Right atrium auricular region (tissue), 2 donors: ENCODE measurements around the gene MMAB. TPM values are rescaled to one million over a fixed set of nuclear protein-coding genes. Genes with fewer than 3 reads are reported as not detected.
A peak's percentile ranks its signal among the peaks of the same experiment; 100 is the strongest.

ENCODE experiments used
- DNase-seq: peaks from one replicate; pipeline ENCODE4 v3.0.0-alpha.2; 2019; ENCODE audit warnings: low spot score
- H3K27ac ChIP-seq, 2 donors: fragments of 200-600 bp; sonication (generic); 1 replicate in 1 of 2; 2 replicates in 1 of 2; pipeline ENCODE4 v1.5.1; 2016 to 2019
- H3K27me3 ChIP-seq, 2 donors: fragments of 200-600 bp; sonication (generic); one replicate each; pipeline versions ENCODE4 v1.5.1 to v1.6.0; 2017 to 2019
- H3K36me3 ChIP-seq: fragments of 200-600 bp; sonication (generic); one replicate; pipeline ENCODE4 v1.5.1; 2016
- H3K4me1 ChIP-seq, 2 donors: fragments of 200-600 bp; sonication (generic); one replicate each; pipeline versions ENCODE4 v1.5.1 to v1.6.0; 2017 to 2019
- H3K4me3 ChIP-seq, 2 donors: fragments of 200-600 bp; sonication (generic); 1 replicate in 1 of 2; 2 replicates in 1 of 2; pipeline ENCODE4 v1.5.1; 2017 to 2019; ENCODE audit warnings: mild to moderate bottlenecking in 1 of 2, moderate library complexity in 1 of 2
- H3K9me3 ChIP-seq, 2 donors: fragments of 200-600 bp; sonication (generic); one replicate each; pipeline ENCODE4 v1.5.1; 2019
- total RNA-seq, 2 donors: library from RNA; depleted of rRNA; stranded (reverse); fragments of >200 nt; gene quantifications; one replicate each; pipeline ENCODE4 v1.1.0, GENCODE V29; 2016
- TF ChIP-seq, protein P1 (sequence below), 2 donors: fragments of 200-600 bp; sonication (generic); IDR thresholded peaks; one replicate each; pipeline ENCODE4 v1.5.1; 2019; ENCODE audit warnings: antibody characterized with exemption in 2 of 2

Gene MMAB
- total RNA-seq, 2 donors from 2014 or later = 30.3 to 53.1 TPM

- no peaks in the 10 kb centered on the region for H3K27me3 ChIP-seq
- no peak for DNase-seq
- peaks cover 0 to 16% of the 10 kb centered on the region in 2 donors for H3K4me1 ChIP-seq
- H3K9me3 ChIP-seq = no peaks in the 10 kb centered on the region
- peak overlapping the region; percentile 9 to 24 for H3K27ac ChIP-seq
- TF ChIP-seq, protein P1, sequence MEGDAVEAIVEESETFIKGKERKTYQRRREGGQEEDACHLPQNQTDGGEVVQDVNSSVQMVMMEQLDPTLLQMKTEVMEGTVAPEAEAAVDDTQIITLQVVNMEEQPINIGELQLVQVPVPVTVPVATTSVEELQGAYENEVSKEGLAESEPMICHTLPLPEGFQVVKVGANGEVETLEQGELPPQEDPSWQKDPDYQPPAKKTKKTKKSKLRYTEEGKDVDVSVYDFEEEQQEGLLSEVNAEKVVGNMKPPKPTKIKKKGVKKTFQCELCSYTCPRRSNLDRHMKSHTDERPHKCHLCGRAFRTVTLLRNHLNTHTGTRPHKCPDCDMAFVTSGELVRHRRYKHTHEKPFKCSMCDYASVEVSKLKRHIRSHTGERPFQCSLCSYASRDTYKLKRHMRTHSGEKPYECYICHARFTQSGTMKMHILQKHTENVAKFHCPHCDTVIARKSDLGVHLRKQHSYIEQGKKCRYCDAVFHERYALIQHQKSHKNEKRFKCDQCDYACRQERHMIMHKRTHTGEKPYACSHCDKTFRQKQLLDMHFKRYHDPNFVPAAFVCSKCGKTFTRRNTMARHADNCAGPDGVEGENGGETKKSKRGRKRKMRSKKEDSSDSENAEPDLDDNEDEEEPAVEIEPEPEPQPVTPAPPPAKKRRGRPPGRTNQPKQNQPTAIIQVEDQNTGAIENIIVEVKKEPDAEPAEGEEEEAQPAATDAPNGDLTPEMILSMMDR (IDR thresholded peaks at IDR 0.05) = no peak
- peaks cover 58% of the 10 kb centered on the region for H3K36me3 ChIP-seq
- no peak overlapping the region for H3K4me3 ChIP-seq
These were observed 43.3 kb downstream of the MMAB start for GRCh38 chr12:109529691-109530640.

GRCh38 chr12:109527489-109528123, 45.7 kb downstream of the MMAB start:
- H3K9me3 ChIP-seq = no peaks in the 10 kb centered on the region
- peaks cover 0 to 27% of the 10 kb centered on the region in 2 donors for H3K4me1 ChIP-seq
- H3K4me3 ChIP-seq = no peak overlapping the region
- H3K36me3 ChIP-seq = peaks cover 55% of the 10 kb centered on the region
- no peaks in the 10 kb centered on the region for H3K27me3 ChIP-seq
- DNase-seq = no peak
- no peak overlapping the region for H3K27ac ChIP-seq
- TF ChIP-seq, protein P1 (IDR thresholded peaks at IDR 0.05) = no peak

DNA sequence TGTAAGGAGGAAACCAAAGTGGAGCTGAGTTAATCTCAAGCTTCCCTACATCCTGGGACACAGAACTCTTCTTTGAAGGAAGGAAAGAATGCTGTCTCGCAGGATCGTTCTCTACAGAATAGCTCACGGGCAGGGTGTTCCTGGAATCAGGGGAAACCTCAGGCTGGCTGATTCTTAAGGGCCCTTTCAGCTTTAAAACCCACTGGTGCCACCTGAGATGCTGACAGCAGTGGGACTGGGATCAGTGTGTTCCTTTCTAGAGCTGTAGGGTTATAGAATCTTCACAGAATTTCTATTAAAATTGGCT, 48.1 kb downstream of the MMAB start:
- Histone ChIP-seq H3K36me3 (peaks cover 58% of the 10 kb centered on the region), H3K4me1 (peaks cover 0 to 30% of the 10 kb centered on the region in 2 donors)

GRCh38 chr12:109524466-109525278, 48.6 kb downstream of the MMAB start:
- H3K36me3 ChIP-seq = peaks cover 58% of the 10 kb centered on the region
- H3K4me1 ChIP-seq = peaks cover 0 to 34% of the 10 kb centered on the region in 2 donors
- no peak overlapping the region for H3K4me3 ChIP-seq
- TF ChIP-seq, protein P1 (IDR thresholded peaks at IDR 0.05) = no peak
- no peaks in the 10 kb centered on the region for H3K9me3 ChIP-seq
- no peak for DNase-seq
- peak overlapping the region in 1 of 2 donors; percentile 8 for H3K27ac ChIP-seq
- no peaks in the 10 kb centered on the region for H3K27me3 ChIP-seq

More for the DNA sequence above, 48.1 kb downstream of the MMAB start:
- Histone ChIP-seq H3K9me3 (no peaks in the 10 kb centered on the region), H3K27me3 (no peaks in the 10 kb centered on the region), H3K27ac (no peak overlapping the region), H3K4me3 (no peak overlapping the region)
- TF ChIP-seq, protein P1 (IDR thresholded peaks at IDR 0.05) = no peak
- no peak for DNase-seq

GRCh38 chr12:109523504-109523903, 49.8 kb downstream of the MMAB start:
- Histone ChIP-seq H3K9me3 (no peaks in the 10 kb centered on the region), H3K4me1 (peaks cover 0 to 40% of the 10 kb centered on the region in 2 donors), H3K27me3 (no peaks in the 10 kb centered on the region), H3K4me3 (no peak overlapping the region), H3K36me3 (peaks cover 58% of the 10 kb centered on the region), H3K27ac (peak overlapping the region; percentile 32 to 74)
- no peak for DNase-seq
- TF ChIP-seq, protein P1 (IDR thresholded peaks at IDR 0.05) = no peak
